ENCODE measurements around the gene TNXB. TPM values are rescaled to one million over a fixed set of nuclear protein-coding genes. Genes with fewer than 3 reads are reported as not detected.
"Not testable (repeated sequence)": the region's sequence is repeated elsewhere in the genome, so short reads cannot be mapped to it uniquely, and the experiment has no call there.

The TNXB gene
- total and polyA plus RNA-seq, 8 donors, result 15.1 to 408 (median 44.6) TPM

GRCh38 chr6:32002546-32003268, 106.4 kb downstream of the TNXB start:
- H3K27ac ChIP-seq; H3K4me3 ChIP-seq; DNase-seq; H3K27me3 ChIP-seq; intact Hi-C loops (cut with DNase I; ENCODE audit: low total_unique reads); H3K4me1 ChIP-seq; H3K9me3 ChIP-seq; H3K36me3 ChIP-seq: not testable (repeated sequence)
- no CpG with 5 or more reads among the region's 15 CpGs for WGBS, 5 donors

GRCh38 chr6:31996385-31996784, 112.8 kb downstream of the TNXB start:
- whole genome bisulfite sequencing, 5 donors, result 85 to 94% (median 90%) methylated on average over 5 to 6 of the region's 6 CpGs; no CpG with 5 or more reads in 1 of the 5 donors
- H3K36me3 ChIP-seq; H3K4me3 ChIP-seq; H3K4me1 ChIP-seq; DNase-seq; H3K27me3 ChIP-seq; H3K27ac ChIP-seq; intact Hi-C loops (cut with DNase I; ENCODE audit: low total_unique reads); H3K9me3 ChIP-seq: not testable (repeated sequence)

- H3K36me3 ChIP-seq; H3K9me3 ChIP-seq; DNase-seq; H3K27me3 ChIP-seq; intact Hi-C loops (cut with DNase I; ENCODE audit: low total_unique reads); H3K4me3 ChIP-seq; H3K4me1 ChIP-seq; H3K27ac ChIP-seq: not testable (repeated sequence)
- 90 to 99% (median 97%) methylated on average over 8 of the region's 14 CpGs; no CpG with 5 or more reads in 2 of the 5 donors for WGBS, 5 donors
These were observed 114.7 kb downstream of the TNXB start for GRCh38 chr6:31994421-31994820.

Small RNA genes within 50 kb of the gene (small RNA-seq; reads per million reads assigned to genes)
- 0 reads per million in 4 donors for gene RNA5SP206

Other genes with a start within 250 kb of the TNXB start
- gene NEU1, start 246.5 kb downstream of the TNXB start, total RNA-seq, result 10 to 100 TPM; 11.3 to 60.7 (median 25.0) TPM
- gene NEU1, start 246.5 kb downstream of the TNXB start, polyA plus RNA-seq, result 10 to 100 TPM; 16.3 to 29.0 (median 22.2) TPM
- 100 to 1,000 TPM in 4 of 5 donors, 10 to 100 TPM in 1; 74.2 to 201 (median 175) TPM for gene SLC44A4, start 230.3 kb downstream of the TNXB start, total RNA-seq
- gene SLC44A4, start 230.3 kb downstream of the TNXB start, polyA plus RNA-seq, result 100 to 1,000 TPM in 1 of 3 donors, 10 to 100 TPM in 2; 35.4 to 111 (median 47.9) TPM
- gene EHMT2, start 211.6 kb downstream of the TNXB start, total RNA-seq, result 10 to 100 TPM; 12.1 to 58.0 (median 31.7) TPM
- 10 to 100 TPM; 27.3 to 43.2 (median 35.4) TPM for gene EHMT2, start 211.6 kb downstream of the TNXB start, polyA plus RNA-seq
- gene ZBTB12, start 207.3 kb downstream of the TNXB start, total RNA-seq, result 1 to 10 TPM in 3 of 5 donors, under 1 TPM in 2; 0.43 to 6.4 (median 1.3) TPM
- 1 to 10 TPM; 1.8 to 3.4 (median 2.2) TPM for gene ZBTB12, start 207.3 kb downstream of the TNXB start, polyA plus RNA-seq
- 10 to 100 TPM in 1 of 5 donors, 1 to 10 TPM in 3, not detected in 1; 1.7 to 24.6 (median 4.0) TPM for gene C2, start 181.6 kb downstream of the TNXB start, total RNA-seq
- gene C2, start 181.6 kb downstream of the TNXB start, polyA plus RNA-seq, result 1 to 10 TPM; 3.3 to 6.3 (median 4.9) TPM
- gene CFB, start 163.2 kb downstream of the TNXB start, total RNA-seq, result 100 to 1,000 TPM in 3 of 5 donors, 10 to 100 TPM in 1, 1 to 10 TPM in 1; 8.4 to 316 (median 185) TPM
- 100 to 1,000 TPM in 2 of 3 donors, 10 to 100 TPM in 1; 13.1 to 226 (median 165) TPM for gene CFB, start 163.2 kb downstream of the TNXB start, polyA plus RNA-seq
- 100 to 1,000 TPM in 1 of 5 donors, 10 to 100 TPM in 3, 1 to 10 TPM in 1; 2.9 to 100 (median 50.1) TPM for gene NELFE, start 150.4 kb downstream of the TNXB start, total RNA-seq
- 10 to 100 TPM; 52.1 to 75.8 (median 53.5) TPM for gene NELFE, start 150.4 kb downstream of the TNXB start, polyA plus RNA-seq
- gene SKIC2, start 150.2 kb downstream of the TNXB start, total RNA-seq, result 100 to 1,000 TPM in 3 of 5 donors, 10 to 100 TPM in 2; 22.0 to 478 (median 114) TPM
- gene SKIC2, start 150.2 kb downstream of the TNXB start, polyA plus RNA-seq, result 10 to 100 TPM; 74.3 to 88.9 (median 87.1) TPM
- 10 to 100 TPM in 3 of 5 donors, 1 to 10 TPM in 2; 4.1 to 65.8 (median 18.3) TPM for gene DXO, start 137.2 kb downstream of the TNXB start, total RNA-seq
- gene DXO, start 137.2 kb downstream of the TNXB start, polyA plus RNA-seq, result 10 to 100 TPM; 11.9 to 24.8 (median 19.7) TPM
- 100 to 1,000 TPM in 1 of 5 donors, 10 to 100 TPM in 4; 10.8 to 248 (median 32.1) TPM for gene C4A, start 127.3 kb downstream of the TNXB start, total RNA-seq
- 10 to 100 TPM; 42.2 to 92.9 (median 48.1) TPM for gene C4A, start 127.3 kb downstream of the TNXB start, polyA plus RNA-seq
- 100 to 1,000 TPM in 1 of 5 donors, 10 to 100 TPM in 4; 14.9 to 108 (median 32.7) TPM for gene C4B, start 94.5 kb downstream of the TNXB start, total RNA-seq
- gene C4B, start 94.5 kb downstream of the TNXB start, polyA plus RNA-seq, result 100 to 1,000 TPM in 1 of 3 donors, 10 to 100 TPM in 2; 42.8 to 107 (median 54.9) TPM
- not detected for gene CYP21A2, start 70.9 kb downstream of the TNXB start, total RNA-seq
- 10 to 100 TPM in 1 of 3 donors, 1 to 10 TPM in 2; 1.3 to 23.8 (median 1.4) TPM for gene CYP21A2, start 70.9 kb downstream of the TNXB start, polyA plus RNA-seq
- 100 to 1,000 TPM in 2 of 5 donors, 10 to 100 TPM in 3; 22.8 to 718 (median 73.3) TPM for gene ATF6B, start 18.9 kb upstream of the TNXB start, total RNA-seq
- 10 to 100 TPM; 20.9 to 48.1 (median 24.4) TPM for gene ATF6B, start 18.9 kb upstream of the TNXB start, polyA plus RNA-seq
- gene FKBPL, start 20.9 kb upstream of the TNXB start, total RNA-seq, result 1 to 10 TPM in 2 of 5 donors, under 1 TPM in 1, not detected in 2; 0.45 to 3.3 (median 3.2) TPM
- gene FKBPL, start 20.9 kb upstream of the TNXB start, polyA plus RNA-seq, result 1 to 10 TPM; 2.7 to 9.6 (median 8.5) TPM
- gene PRRT1, start 42.6 kb upstream of the TNXB start, total RNA-seq, result under 1 TPM in 3 of 5 donors, not detected in 2; 0.18 to 0.87 (median 0.87) TPM
- gene PRRT1, start 42.6 kb upstream of the TNXB start, polyA plus RNA-seq, result 1 to 10 TPM; 1.9 to 6.0 (median 3.4) TPM
- 10 to 100 TPM in 4 of 5 donors, 1 to 10 TPM in 1; 5.8 to 73.0 (median 35.7) TPM for gene PPT2, start 44.8 kb upstream of the TNXB start, total RNA-seq
- gene PPT2, start 44.8 kb upstream of the TNXB start, polyA plus RNA-seq, result 10 to 100 TPM in 1 of 3 donors, 1 to 10 TPM in 2; 5.8 to 11.1 (median 7.9) TPM
- gene EGFL8, start 55.3 kb upstream of the TNXB start, total RNA-seq, result 100 to 1,000 TPM in 1 of 5 donors, 10 to 100 TPM in 2, 1 to 10 TPM in 1, under 1 TPM in 1; 0.87 to 224 (median 10.1) TPM
- 10 to 100 TPM; 14.6 to 30.3 (median 16.6) TPM for gene EGFL8, start 55.3 kb upstream of the TNXB start, polyA plus RNA-seq
- gene AGPAT1, start 66.7 kb upstream of the TNXB start, total RNA-seq, result 10 to 100 TPM in 4 of 5 donors, 1 to 10 TPM in 1; 7.3 to 52.6 (median 33.5) TPM
- 10 to 100 TPM; 31.3 to 41.9 (median 36.2) TPM for gene AGPAT1, start 66.7 kb upstream of the TNXB start, polyA plus RNA-seq
- gene RNF5, start 69.1 kb upstream of the TNXB start, total RNA-seq, result 10 to 100 TPM; 22.6 to 71.4 (median 50.9) TPM
- gene RNF5, start 69.1 kb upstream of the TNXB start, polyA plus RNA-seq, result 100 to 1,000 TPM in 1 of 3 donors, 10 to 100 TPM in 2; 92.5 to 107 (median 93.2) TPM
- gene AGER, start 74.9 kb upstream of the TNXB start, total RNA-seq, result 10 to 100 TPM in 2 of 5 donors, 1 to 10 TPM in 2, under 1 TPM in 1; 0.87 to 35.6 (median 2.8) TPM
- gene AGER, start 74.9 kb upstream of the TNXB start, polyA plus RNA-seq, result 10 to 100 TPM; 13.0 to 18.0 (median 16.9) TPM
- 10 to 100 TPM; 23.5 to 50.3 (median 42.0) TPM for gene PBX2, start 80.9 kb upstream of the TNXB start, total RNA-seq
- 10 to 100 TPM; 26.5 to 31.4 (median 28.0) TPM for gene PBX2, start 80.9 kb upstream of the TNXB start, polyA plus RNA-seq
- 10 to 100 TPM in 1 of 5 donors, 1 to 10 TPM in 1, not detected in 3; 3.1 to 41.0 TPM for gene GPSM3, start 83.3 kb upstream of the TNXB start, total RNA-seq
- 10 to 100 TPM in 2 of 3 donors, 1 to 10 TPM in 1; 10.0 to 25.8 (median 23.9) TPM for gene GPSM3, start 83.3 kb upstream of the TNXB start, polyA plus RNA-seq
- gene NOTCH4, start 114.7 kb upstream of the TNXB start, total RNA-seq, result 10 to 100 TPM; 11.0 to 45.5 (median 14.3) TPM
- gene NOTCH4, start 114.7 kb upstream of the TNXB start, polyA plus RNA-seq, result 10 to 100 TPM in 1 of 3 donors, 1 to 10 TPM in 2; 7.3 to 22.3 (median 8.4) TPM